CD4-positive, alpha-beta memory T cell (primary cell): ENCODE data around the gene CLSTN2. TPM values are rescaled to one million over a fixed set of nuclear protein-coding genes. Genes with fewer than 3 reads are reported as not detected.

Experiments used
- CTCF ChIA-PET: fragments of 350-600 bp; sonication (Branson Sonifier 250); formaldehyde crosslinking; loops from one replicate; lab custom pipeline; 2021; ENCODE audit warnings: inconsistent platforms; ENCODE audit not compliant: partially characterized antibody; lab: Charles Lee
- POLR2A ChIA-PET: fragments of 350-600 bp; sonication (Branson Sonifier 250); formaldehyde crosslinking; loops from one replicate; lab custom pipeline; 2021; ENCODE audit not compliant: partially characterized antibody; lab: Charles Lee
- DNase-seq, 5 donors: peaks; one replicate each; pipeline versions ENCODE4 v3.0.0 to v3.0.0-alpha.2; 2020 to 2022; ENCODE audit warnings: mixed read lengths in 1 of 5
- H3K27ac ChIP-seq: one replicate; pipeline ENCODE4 v1.7.0; 2013; ENCODE audit warnings: low read depth, low read length
- H3K27me3 ChIP-seq: 2 replicates; pipeline ENCODE4 v1.7.0; 2013; ENCODE audit warnings: mild to moderate bottlenecking, low read length, moderate library complexity; ENCODE audit not compliant: insufficient read depth
- H3K36me3 ChIP-seq: 2 replicates; pipeline ENCODE4 v1.7.0; 2013; ENCODE audit warnings: mild to moderate bottlenecking, low read length, moderate library complexity; ENCODE audit not compliant: insufficient read depth
- H3K4me1 ChIP-seq: 2 replicates; pipeline ENCODE4 v1.7.0; 2013; ENCODE audit warnings: mild to moderate bottlenecking, low read length, moderate library complexity; ENCODE audit not compliant: insufficient read depth
- H3K4me3 ChIP-seq, 2 donors: one replicate each; pipeline ENCODE4 v1.7.0; 2013; ENCODE audit warnings: low read length in 2 of 2, mild to moderate bottlenecking in 1 of 2
- H3K9me3 ChIP-seq, 2 donors: one replicate each; pipeline ENCODE4 v1.7.0; 2013; ENCODE audit warnings: low read length in 2 of 2, control low read depth in 1 of 2; ENCODE audit not compliant: control insufficient read depth in 1 of 2
- H3K27ac Mint-ChIP-seq, 7 donors: one replicate each; pipeline ENCODE4 v1.8.0; 2020 to 2021; ENCODE audit warnings: mixed read lengths in 7 of 7, mild to moderate bottlenecking in 6 of 7, inconsistent platforms in 3 of 7, moderate library complexity in 3 of 7
- H3K27me3 Mint-ChIP-seq, 2 donors: one replicate each; pipeline ENCODE4 v1.8.0; 2020 to 2021; ENCODE audit warnings: mixed read lengths in 2 of 2
- H3K36me3 Mint-ChIP-seq, 2 donors: one replicate each; pipeline ENCODE4 v1.8.0; 2020 to 2021; ENCODE audit warnings: mixed read lengths in 2 of 2, inconsistent platforms in 1 of 2, mild to moderate bottlenecking in 1 of 2
- H3K4me1 Mint-ChIP-seq, 4 donors: one replicate each; pipeline ENCODE4 v1.8.0; 2020 to 2021; ENCODE audit warnings: mixed read lengths in 4 of 4, mild to moderate bottlenecking in 1 of 4
- H3K4me3 Mint-ChIP-seq, 8 donors: one replicate each; pipeline ENCODE4 v1.8.0; 2020 to 2021; ENCODE audit warnings: mixed read lengths in 8 of 8, mild to moderate bottlenecking in 7 of 8, moderate library complexity in 6 of 8, inconsistent platforms in 3 of 8
- H3K9me3 Mint-ChIP-seq, 8 donors: one replicate each; pipeline ENCODE4 v1.8.0; 2020 to 2021; ENCODE audit warnings: mixed read lengths in 8 of 8, mild to moderate bottlenecking in 5 of 8, inconsistent platforms in 3 of 8, moderate library complexity in 1 of 8
- intact Hi-C: fragments of 100-400 bp; cut with micrococcal nuclease; formaldehyde crosslinking; loops from one replicate; pipeline ENCODE4 v1.15.1; 2023
- polyA plus RNA-seq, 2 donors: library from polyadenylated mRNA; unstranded; fragments of 300-500 nt; fragmentation: Illumina TruSeq; gene quantifications; one replicate each; pipeline ENCODE4 v1.2.3, GENCODE V29; 2021
- total RNA-seq, 2 experiments: library from RNA; stranded (reverse); gene quantifications; one replicate each; pipeline ENCODE4 v1.2.3, GENCODE V29; 2021

Gene CLSTN2
- total and polyA plus RNA-seq, 4 experiments from 2014 or later, result not detected

DNA sequence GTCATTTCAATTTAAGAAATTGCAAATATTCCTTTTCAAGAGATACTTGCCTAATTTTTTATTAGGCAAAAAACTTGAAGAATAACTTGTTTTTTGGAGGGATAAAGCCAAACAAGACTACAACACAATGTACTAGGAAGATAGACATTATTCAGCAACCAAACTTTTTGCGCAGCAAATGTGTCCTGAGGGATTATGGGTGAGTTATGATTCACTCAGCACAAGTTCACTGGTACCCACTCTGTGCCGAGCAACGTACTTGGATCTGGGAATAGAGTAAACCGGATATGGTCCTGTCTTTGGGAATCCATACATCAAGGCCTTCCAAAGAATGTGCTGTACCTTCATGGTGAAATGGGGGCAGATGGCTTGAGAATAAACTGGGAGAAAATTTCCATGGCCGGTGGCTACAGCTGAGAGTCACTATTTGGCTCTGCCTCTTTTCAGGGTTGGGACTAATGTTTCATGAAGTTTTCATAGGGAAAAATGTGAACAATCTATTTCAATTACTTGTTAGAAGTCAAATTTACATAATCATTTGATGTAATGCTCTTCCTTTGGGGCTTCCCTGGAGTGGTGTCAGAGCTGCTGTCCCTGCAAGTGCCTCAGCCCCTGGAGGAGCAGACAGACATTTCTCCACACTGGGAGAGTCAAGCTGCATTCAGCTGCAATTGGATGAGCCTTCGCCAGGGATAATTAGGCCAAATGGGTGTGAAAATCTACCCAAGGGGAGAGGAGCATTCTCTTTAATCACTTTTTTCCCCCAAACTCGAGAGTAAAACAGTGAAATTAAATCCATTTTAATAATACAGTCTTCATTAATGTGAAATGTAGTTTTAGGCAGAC, 315.2 kb downstream of the CLSTN2 start:
- no peak overlapping the region for H3K4me3 ChIP-seq
- Mint-ChIP-seq H3K36me3 (no peaks in the 10 kb centered on the region), H3K9me3 (peaks cover 0 to 4% (median 2%) of the 10 kb centered on the region in 8 donors), H3K27ac (no peak overlapping the region), H3K4me1 (no peaks in the 10 kb centered on the region), H3K4me3 (no peak overlapping the region), H3K27me3 (peaks cover 0 to 2% of the 10 kb centered on the region in 2 donors)
- no peaks in the 10 kb centered on the region for H3K27me3 ChIP-seq
- H3K9me3 ChIP-seq, result no peaks in the 10 kb centered on the region
- ChIA-PET POLR2A (no interaction called here), CTCF (no interaction called here)
- no peaks in the 10 kb centered on the region for H3K4me1 ChIP-seq
- DNase-seq, result no peak
- no peak overlapping the region for H3K27ac ChIP-seq
- intact Hi-C loops, result no loop called here
- no peaks in the 10 kb centered on the region for H3K36me3 ChIP-seq

DNA sequence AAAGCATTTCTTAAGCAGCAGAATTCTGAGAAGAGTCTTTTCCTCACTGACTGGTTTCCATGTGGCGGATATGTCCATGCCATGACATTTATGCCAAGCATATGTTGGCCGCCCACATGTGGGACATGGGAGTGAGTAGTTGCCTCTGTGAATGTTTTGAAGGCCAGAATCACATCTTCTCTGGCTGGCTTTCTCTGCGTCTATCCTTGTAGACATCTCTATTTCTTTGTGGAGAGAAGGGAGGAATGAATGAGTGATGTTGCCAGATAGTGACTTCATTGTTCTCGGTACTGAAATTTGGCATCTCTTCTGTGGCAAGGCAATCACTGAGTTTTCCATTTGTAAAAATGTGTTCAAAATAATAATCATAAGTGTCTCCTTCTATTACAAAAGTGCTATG, 316.0 kb downstream of the CLSTN2 start:
- H3K9me3 Mint-ChIP-seq, result peaks cover 0 to 4% (median 2%) of the 10 kb centered on the region in 8 donors
- H3K27me3 ChIP-seq, result no peaks in the 10 kb centered on the region
- H3K4me1 Mint-ChIP-seq, result no peaks in the 10 kb centered on the region
- no peak overlapping the region for H3K27ac ChIP-seq
- H3K36me3 ChIP-seq, result no peaks in the 10 kb centered on the region
- H3K27me3 Mint-ChIP-seq, result peaks cover 0 to 2% of the 10 kb centered on the region in 2 donors
- DNase-seq, result no peak
- CTCF ChIA-PET, result no interaction called here
- no peak overlapping the region for H3K27ac Mint-ChIP-seq
- no peaks in the 10 kb centered on the region for H3K9me3 ChIP-seq
- no peaks in the 10 kb centered on the region for H3K4me1 ChIP-seq
- H3K4me3 ChIP-seq, result no peak overlapping the region
- intact Hi-C loops, result no loop called here
- POLR2A ChIA-PET, result no interaction called here
- H3K4me3 Mint-ChIP-seq, result no peak overlapping the region
- H3K36me3 Mint-ChIP-seq, result no peaks in the 10 kb centered on the region

DNA sequence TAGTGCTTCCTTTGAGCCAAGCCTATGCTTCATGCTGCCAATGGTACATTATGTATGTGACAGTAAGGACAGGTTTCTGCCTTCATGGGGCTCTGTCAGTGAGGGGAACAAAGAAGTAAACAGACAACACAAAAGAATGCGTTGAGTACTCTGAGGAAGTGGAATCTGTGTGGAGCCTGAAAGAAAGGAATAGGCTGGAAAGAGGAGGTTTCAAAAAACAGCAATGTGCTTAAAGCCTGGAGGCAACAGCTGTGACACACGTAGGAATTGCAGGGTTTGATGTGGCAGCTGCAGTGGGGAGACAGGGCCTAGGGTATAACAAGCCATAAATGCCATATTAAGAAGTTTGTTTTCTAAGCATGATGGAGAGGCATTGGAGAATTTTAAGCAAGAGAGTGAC, 316.7 kb downstream of the CLSTN2 start:
- no peaks in the 10 kb centered on the region for H3K4me1 Mint-ChIP-seq
- no peaks in the 10 kb centered on the region for H3K9me3 ChIP-seq
- intact Hi-C loops, result no loop called here
- POLR2A ChIA-PET, result no interaction called here
- H3K36me3 Mint-ChIP-seq, result no peaks in the 10 kb centered on the region
- DNase-seq, result no peak
- H3K27ac Mint-ChIP-seq, result no peak overlapping the region
- no peak overlapping the region for H3K4me3 Mint-ChIP-seq
- no peaks in the 10 kb centered on the region for H3K27me3 ChIP-seq
- H3K4me3 ChIP-seq, result no peak overlapping the region
- H3K36me3 ChIP-seq, result no peaks in the 10 kb centered on the region
- no peak overlapping the region for H3K27ac ChIP-seq
- H3K27me3 Mint-ChIP-seq, result peaks cover 0 to 2% of the 10 kb centered on the region in 2 donors
- peaks cover 0 to 4% (median 2%) of the 10 kb centered on the region in 8 donors for H3K9me3 Mint-ChIP-seq
- CTCF ChIA-PET, result no interaction called here
- H3K4me1 ChIP-seq, result no peaks in the 10 kb centered on the region

DNA sequence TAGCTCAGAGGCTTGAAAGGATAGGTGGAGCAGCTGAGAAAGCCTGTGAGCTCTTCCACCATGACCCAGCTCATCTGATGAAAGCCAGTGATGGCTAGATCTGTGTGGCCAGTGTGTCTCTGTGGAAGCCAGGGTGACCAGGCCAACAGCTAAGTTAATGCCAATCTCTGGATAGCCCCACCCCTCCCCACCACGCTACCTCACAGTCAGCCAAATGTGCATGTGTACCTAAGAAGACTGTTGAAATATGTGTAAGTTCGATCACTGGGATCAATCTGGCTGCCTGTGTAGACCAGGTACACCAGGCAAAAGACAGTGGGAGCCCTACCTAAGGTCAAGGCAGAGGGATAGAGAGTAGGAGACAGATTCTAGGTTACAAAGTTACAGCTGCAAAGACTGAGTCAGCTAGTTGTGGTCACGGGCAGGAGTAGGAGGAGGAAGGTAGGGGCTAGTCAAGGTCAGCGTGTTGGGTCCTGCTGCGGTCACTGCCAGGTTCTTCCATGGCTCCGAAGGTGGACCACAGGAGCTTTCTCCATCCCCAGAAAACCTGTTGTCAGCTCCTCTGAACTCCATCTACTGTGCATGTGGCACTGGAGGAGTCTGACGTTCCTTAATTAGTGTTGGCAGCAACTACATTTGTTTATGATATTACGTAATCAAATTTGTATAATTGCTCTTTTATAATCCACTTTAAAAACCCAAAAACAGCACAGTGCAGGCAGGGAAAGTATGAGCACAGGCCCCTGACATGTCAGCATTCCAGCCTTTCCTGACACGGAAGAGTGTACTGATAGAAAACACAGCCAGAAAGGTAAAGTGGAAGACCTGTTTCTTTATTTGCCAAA, 318.0 kb downstream of the CLSTN2 start:
- CTCF ChIA-PET, result no interaction called here
- H3K4me1 Mint-ChIP-seq, result no peaks in the 10 kb centered on the region
- Histone ChIP-seq H3K36me3 (no peaks in the 10 kb centered on the region), H3K4me1 (no peaks in the 10 kb centered on the region), H3K27ac (no peak overlapping the region), H3K9me3 (no peaks in the 10 kb centered on the region), H3K4me3 (no peak overlapping the region), H3K27me3 (no peaks in the 10 kb centered on the region)
- no peaks in the 10 kb centered on the region for H3K36me3 Mint-ChIP-seq
- no peak overlapping the region for H3K27ac Mint-ChIP-seq
- peaks cover 0 to 2% of the 10 kb centered on the region in 2 donors for H3K27me3 Mint-ChIP-seq
- H3K9me3 Mint-ChIP-seq, result peaks cover 0 to 4% (median 2%) of the 10 kb centered on the region in 8 donors
- no peak overlapping the region for H3K4me3 Mint-ChIP-seq
- no peak for DNase-seq
- POLR2A ChIA-PET, result no interaction called here
- intact Hi-C loops, result no loop called here

DNA sequence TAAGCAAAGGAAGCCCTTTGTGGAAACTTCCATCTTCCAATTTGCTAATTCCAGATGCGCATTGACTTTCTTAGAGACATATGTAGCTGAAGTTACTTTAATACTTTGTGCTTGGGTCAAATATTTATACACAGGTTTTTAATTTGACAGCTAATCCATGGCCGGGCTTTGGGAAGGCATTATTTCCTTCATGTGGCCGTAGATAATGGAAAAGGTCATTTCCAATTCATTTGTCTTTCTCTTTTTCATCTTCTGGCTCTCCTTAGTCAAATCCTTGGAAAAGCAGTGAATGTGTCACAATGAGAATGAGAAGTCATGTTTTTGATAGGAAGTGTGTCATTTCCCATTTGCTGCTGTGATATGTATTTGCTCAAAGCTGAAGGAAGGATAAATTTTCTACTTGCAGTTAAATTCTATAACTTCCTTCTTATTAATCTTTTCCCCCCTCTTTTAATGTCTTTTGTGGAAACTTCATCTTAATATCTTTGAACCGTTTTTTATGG, 323.3 kb downstream of the CLSTN2 start:
- Histone ChIP-seq H3K9me3 (no peaks in the 10 kb centered on the region), H3K27ac (no peak overlapping the region), H3K4me3 (no peak overlapping the region), H3K36me3 (no peaks in the 10 kb centered on the region), H3K27me3 (no peaks in the 10 kb centered on the region), H3K4me1 (no peaks in the 10 kb centered on the region)
- Mint-ChIP-seq H3K4me1 (no peaks in the 10 kb centered on the region), H3K27ac (no peak overlapping the region), H3K36me3 (no peaks in the 10 kb centered on the region), H3K9me3 (peaks cover 0 to 5% (median 0%) of the 10 kb centered on the region in 8 donors), H3K4me3 (no peak overlapping the region), H3K27me3 (peaks cover 0 to 2% of the 10 kb centered on the region in 2 donors)
- intact Hi-C loops, result no loop called here
- DNase-seq, result no peak
- POLR2A ChIA-PET, result no interaction called here
- CTCF ChIA-PET, result no interaction called here

DNA sequence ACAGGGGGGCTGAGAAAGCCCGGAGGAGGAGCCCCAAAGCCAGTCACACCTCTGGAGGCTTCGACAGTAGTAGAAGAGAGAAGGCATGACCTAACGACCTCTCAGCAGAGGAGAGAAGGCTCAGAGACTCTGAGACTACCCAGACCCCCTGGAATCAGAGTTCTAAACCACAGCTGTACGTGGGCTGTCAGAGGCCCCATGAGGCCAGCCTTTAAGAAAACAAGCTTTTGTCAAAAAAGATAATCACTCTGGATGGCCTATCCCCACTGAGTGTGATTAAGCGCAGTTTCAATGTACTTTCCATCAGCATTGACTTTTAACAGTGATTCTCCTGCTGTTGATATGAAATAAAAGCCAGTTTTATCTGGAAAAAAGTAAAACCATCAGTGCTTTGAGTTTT, 330.3 kb downstream of the CLSTN2 start:
- H3K27me3 ChIP-seq, result no peaks in the 10 kb centered on the region
- no peak overlapping the region for H3K4me3 ChIP-seq
- DNase-seq, result no peak
- Mint-ChIP-seq H3K9me3 (peaks cover 0 to 5% (median 0%) of the 10 kb centered on the region in 8 donors), H3K4me3 (no peak overlapping the region), H3K36me3 (no peaks in the 10 kb centered on the region), H3K27me3 (no peaks in the 10 kb centered on the region), H3K27ac (no peak overlapping the region), H3K4me1 (no peaks in the 10 kb centered on the region)
- no peaks in the 10 kb centered on the region for H3K9me3 ChIP-seq
- ChIA-PET POLR2A (no interaction called here), CTCF (no interaction called here)
- H3K36me3 ChIP-seq, result no peaks in the 10 kb centered on the region
- no peak overlapping the region for H3K27ac ChIP-seq
- intact Hi-C loops, result no loop called here
- no peaks in the 10 kb centered on the region for H3K4me1 ChIP-seq

DNA sequence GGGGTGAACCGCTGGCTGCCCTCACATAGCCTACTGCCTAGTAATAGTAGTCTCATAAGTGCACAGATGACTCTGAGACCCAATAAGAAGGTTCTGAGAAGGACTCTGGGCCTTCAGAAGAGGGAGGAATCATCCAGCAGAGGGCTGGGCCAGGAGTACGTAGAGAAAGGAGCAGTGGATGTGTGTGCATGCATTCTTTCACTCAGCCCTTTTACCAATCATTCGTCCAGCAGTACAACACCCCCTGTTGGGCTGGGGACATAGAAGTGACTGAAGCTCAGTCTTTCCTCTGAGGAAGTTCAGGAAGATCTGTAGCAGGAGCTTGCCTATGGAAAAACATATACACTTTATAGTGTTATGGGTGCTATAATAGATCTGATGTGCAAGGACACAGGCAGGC, 333.1 kb downstream of the CLSTN2 start:
- Mint-ChIP-seq H3K27ac (no peak overlapping the region), H3K9me3 (peaks cover 0 to under 1% (median 0%) of the 10 kb centered on the region in 8 donors), H3K27me3 (no peaks in the 10 kb centered on the region), H3K4me3 (no peak overlapping the region), H3K4me1 (no peaks in the 10 kb centered on the region), H3K36me3 (no peaks in the 10 kb centered on the region)
- Histone ChIP-seq H3K4me3 (no peak overlapping the region), H3K36me3 (no peaks in the 10 kb centered on the region), H3K27me3 (no peaks in the 10 kb centered on the region), H3K9me3 (no peaks in the 10 kb centered on the region), H3K27ac (no peak overlapping the region), H3K4me1 (no peaks in the 10 kb centered on the region)
- CTCF ChIA-PET, result no interaction called here
- POLR2A ChIA-PET, result no interaction called here
- no peak for DNase-seq
- intact Hi-C loops, result no loop called here
